ENCODE measurements around the gene HELT. TPM values are rescaled to one million over a fixed set of nuclear protein-coding genes. Genes with fewer than 3 reads are reported as not detected.
A peak's percentile ranks its signal among the peaks of the same experiment; 100 is the strongest.
"Not testable (repeated sequence)": the region's sequence is repeated elsewhere in the genome, so short reads cannot be mapped to it uniquely, and the experiment has no call there.

The HELT gene
- total and polyA plus RNA-seq, 9 donors, result not detected

DNA sequence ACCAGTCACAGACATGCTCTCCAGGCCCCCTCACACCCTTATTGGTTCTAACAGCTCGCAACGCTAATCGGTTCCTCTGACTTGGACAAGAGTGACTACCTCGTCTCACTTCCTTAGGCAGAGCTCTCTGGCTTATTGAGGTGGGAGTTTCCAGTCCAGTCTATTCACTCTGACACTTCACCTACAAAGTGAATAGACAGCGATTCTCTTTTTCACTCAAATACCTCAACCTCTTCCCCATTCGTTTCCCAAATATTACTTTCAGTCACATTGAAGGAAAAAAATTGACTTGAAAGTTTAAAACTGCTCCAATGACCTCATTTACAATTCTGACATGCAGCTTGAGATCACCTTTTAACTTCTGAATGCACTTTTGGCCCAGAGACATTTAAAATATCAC lies 17.7 kb downstream of the HELT start:
- Histone ChIP-seq H3K36me3 (no peaks in the 10 kb centered on the region), H3K9me3 (no peaks in the 10 kb centered on the region), H3K27me3 (no peaks in the 10 kb centered on the region), H3K27ac (no peak overlapping the region), H3K4me1 (ENCODE audit: insufficient read depth) (no peaks in the 10 kb centered on the region), H3K4me3 (no peak overlapping the region)
- no peak for DNase-seq
- WGBS, 3 donors, result 85 to 91% (median 86%) methylated on average over 6 of the region's 6 CpGs
- intact Hi-C loops (cut with DNase I), result loop anchor here in 2 of 4 donors (5.0 to 10.0 kb wide), 2 partner anchors 59 to 146 kb away; no protein-coding TSS in a partner anchor
- TF ChIP-seq POLR2A (IDR thresholded peaks at IDR 0.05) (no peak), EP300 (IDR thresholded peaks at IDR 0.05) (no peak)
- TF ChIP-seq, protein P1, sequence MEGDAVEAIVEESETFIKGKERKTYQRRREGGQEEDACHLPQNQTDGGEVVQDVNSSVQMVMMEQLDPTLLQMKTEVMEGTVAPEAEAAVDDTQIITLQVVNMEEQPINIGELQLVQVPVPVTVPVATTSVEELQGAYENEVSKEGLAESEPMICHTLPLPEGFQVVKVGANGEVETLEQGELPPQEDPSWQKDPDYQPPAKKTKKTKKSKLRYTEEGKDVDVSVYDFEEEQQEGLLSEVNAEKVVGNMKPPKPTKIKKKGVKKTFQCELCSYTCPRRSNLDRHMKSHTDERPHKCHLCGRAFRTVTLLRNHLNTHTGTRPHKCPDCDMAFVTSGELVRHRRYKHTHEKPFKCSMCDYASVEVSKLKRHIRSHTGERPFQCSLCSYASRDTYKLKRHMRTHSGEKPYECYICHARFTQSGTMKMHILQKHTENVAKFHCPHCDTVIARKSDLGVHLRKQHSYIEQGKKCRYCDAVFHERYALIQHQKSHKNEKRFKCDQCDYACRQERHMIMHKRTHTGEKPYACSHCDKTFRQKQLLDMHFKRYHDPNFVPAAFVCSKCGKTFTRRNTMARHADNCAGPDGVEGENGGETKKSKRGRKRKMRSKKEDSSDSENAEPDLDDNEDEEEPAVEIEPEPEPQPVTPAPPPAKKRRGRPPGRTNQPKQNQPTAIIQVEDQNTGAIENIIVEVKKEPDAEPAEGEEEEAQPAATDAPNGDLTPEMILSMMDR (IDR thresholded peaks at IDR 0.05), result no peak

DNA sequence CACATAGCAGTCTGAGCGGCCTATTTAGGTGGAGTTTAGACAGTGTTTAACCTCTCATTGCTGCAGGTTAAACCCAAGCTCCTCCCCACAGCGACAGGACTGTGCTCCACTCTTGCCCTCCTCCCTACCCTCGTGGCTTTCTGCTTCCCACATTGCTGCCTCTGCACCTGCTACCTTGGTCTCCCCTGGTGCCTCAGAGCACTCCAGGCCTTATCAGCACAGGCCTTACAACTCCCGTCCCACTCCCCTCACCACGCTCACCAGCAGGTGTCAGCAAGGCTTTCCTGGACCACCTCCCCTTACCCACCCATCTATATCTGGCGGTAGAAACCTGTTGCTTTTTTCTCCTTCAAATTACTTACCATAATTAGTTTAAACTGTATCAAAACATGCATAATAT lies 18.6 kb downstream of the HELT start:
- no peak overlapping the region for H3K27ac ChIP-seq
- 72 to 82% (median 82%) methylated on average over 6 of the region's 6 CpGs for WGBS, 3 donors
- no peaks in the 10 kb centered on the region for H3K27me3 ChIP-seq
- intact Hi-C loops (cut with DNase I), result loop anchor here in 2 of 4 donors (5.0 to 10.0 kb wide), 2 partner anchors 58 to 145 kb away; no protein-coding TSS in a partner anchor
- TF ChIP-seq EP300 (IDR thresholded peaks at IDR 0.05) (no peak), POLR2A (IDR thresholded peaks at IDR 0.05) (no peak)
- TF ChIP-seq, protein P1 (IDR thresholded peaks at IDR 0.05), result no peak
- no peaks in the 10 kb centered on the region for H3K4me1 ChIP-seq (ENCODE audit: insufficient read depth)
- no peak for DNase-seq
- no peak overlapping the region for H3K4me3 ChIP-seq
- H3K36me3 ChIP-seq, result no peaks in the 10 kb centered on the region
- no peaks in the 10 kb centered on the region for H3K9me3 ChIP-seq

DNA sequence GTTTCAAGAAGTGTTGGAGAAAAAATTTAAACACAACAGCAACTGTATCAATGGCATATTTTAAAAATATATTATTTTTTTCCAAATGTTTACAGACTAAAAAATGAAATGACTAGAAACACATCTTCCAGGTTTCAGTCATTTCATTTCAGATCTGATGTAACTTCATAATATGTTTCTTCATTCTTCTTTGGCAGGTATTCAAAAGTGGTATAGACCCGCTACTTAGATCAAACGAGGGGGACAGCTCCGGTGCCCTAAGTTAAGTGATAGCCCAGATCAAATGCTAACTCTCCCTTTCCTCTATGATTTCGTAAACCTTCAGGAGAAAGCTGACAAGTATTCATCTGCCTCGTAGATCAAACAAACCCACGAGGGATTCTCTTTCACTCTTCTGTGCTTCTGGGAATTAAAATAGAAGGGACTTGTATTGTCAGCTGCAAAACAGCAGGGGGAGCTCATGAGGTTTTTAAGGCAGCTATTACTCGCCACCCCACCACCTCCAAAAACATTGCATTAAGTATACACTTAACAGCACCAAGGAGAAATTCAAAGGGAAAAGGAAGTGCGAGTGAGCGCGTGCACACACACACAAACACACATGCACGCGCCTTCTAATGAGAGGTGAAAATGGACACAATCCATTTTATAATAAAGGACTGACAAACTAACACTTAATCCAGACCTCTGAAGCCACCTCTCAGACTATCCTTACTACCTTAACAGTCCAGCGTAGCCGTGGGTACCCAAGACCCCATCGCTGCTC lies 21.4 kb downstream of the HELT start:
- Histone ChIP-seq H3K36me3 (no peaks in the 10 kb centered on the region), H3K27me3 (no peaks in the 10 kb centered on the region), H3K4me1 (ENCODE audit: insufficient read depth) (no peaks in the 10 kb centered on the region), H3K4me3 (no peak overlapping the region), H3K9me3 (no peaks in the 10 kb centered on the region), H3K27ac (no peak overlapping the region)
- intact Hi-C loops (cut with DNase I), result loop anchor here in 3 of 4 donors (5.0 to 10.0 kb wide), 4 partner anchors 55 to 143 kb away; no protein-coding TSS in a partner anchor
- TF ChIP-seq, protein P1 (IDR thresholded peaks at IDR 0.05), result peak; percentile 63 to 80 (median 75)
- no peak for TF ChIP-seq EP300 (IDR thresholded peaks at IDR 0.05)
- no peak for TF ChIP-seq POLR2A (IDR thresholded peaks at IDR 0.05)
- DNase-seq, result peak in 4 of 5 donors; percentile 31 to 66 (median 46)
- 9 to 14% (median 10%) methylated on average over 15 of the region's 15 CpGs for WGBS, 3 donors

DNA sequence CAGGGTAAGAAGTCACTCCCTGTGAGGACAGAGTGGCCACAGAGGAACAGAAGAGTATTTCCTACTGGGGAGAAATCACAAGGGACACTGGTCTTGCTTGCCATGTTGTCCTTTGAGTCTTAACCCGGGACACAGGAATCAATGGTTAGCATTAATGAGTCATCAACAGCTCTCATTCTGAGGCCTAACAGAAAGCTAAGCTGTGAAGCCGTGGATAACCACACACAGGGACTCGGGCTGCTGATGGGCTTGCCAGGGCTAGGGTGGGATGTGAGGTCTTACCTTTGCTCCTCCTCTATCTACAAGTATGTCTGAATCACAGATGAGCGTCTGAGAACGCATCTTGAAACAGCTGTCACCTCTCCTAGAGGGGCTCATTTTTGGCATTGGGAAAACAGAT lies 22.2 kb downstream of the HELT start:
- Histone ChIP-seq H3K9me3 (no peaks in the 10 kb centered on the region), H3K4me3 (no peak overlapping the region), H3K27ac (no peak overlapping the region), H3K4me1 (ENCODE audit: insufficient read depth) (no peaks in the 10 kb centered on the region), H3K36me3 (no peaks in the 10 kb centered on the region), H3K27me3 (no peaks in the 10 kb centered on the region)
- 79 to 83% (median 80%) methylated on average over 5 of the region's 5 CpGs for WGBS, 3 donors
- no peak for DNase-seq
- TF ChIP-seq EP300 (IDR thresholded peaks at IDR 0.05), result no peak
- no peak for TF ChIP-seq POLR2A (IDR thresholded peaks at IDR 0.05)
- TF ChIP-seq, protein P1 (IDR thresholded peaks at IDR 0.05), result no peak
- intact Hi-C loops (cut with DNase I), result loop anchor here in 2 of 4 donors (5.0 to 10.0 kb wide), 3 partner anchors 54 to 92 kb away; no protein-coding TSS in a partner anchor

DNA sequence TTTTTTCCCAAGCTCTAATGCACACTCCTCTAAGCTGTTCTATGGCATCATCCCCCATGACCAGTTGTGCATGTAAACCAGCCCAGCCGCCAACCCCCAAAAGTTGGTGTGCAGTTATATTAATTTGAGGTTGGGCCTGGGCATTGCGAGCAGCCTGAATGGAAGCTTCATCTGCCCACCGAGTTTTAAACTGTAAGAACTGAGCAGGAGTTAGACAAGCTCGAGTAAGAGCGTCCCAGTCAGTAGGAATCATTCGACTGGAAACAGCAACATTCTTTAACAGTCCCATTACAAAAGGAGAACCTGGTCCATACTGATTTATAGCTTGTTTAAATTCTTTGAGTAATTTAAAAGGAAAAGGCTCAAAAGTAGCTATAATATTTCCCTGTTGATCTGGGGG lies 32.0 kb downstream of the HELT start:
- H3K4me3 ChIP-seq; H3K27me3 ChIP-seq; H3K9me3 ChIP-seq; intact Hi-C loops (cut with DNase I); H3K36me3 ChIP-seq; H3K27ac ChIP-seq; DNase-seq; H3K4me1 ChIP-seq (ENCODE audit: insufficient read depth): not testable (repeated sequence)
- 57 to 75% (median 66%) methylated on average over 6 of the region's 6 CpGs for WGBS, 3 donors

DNA sequence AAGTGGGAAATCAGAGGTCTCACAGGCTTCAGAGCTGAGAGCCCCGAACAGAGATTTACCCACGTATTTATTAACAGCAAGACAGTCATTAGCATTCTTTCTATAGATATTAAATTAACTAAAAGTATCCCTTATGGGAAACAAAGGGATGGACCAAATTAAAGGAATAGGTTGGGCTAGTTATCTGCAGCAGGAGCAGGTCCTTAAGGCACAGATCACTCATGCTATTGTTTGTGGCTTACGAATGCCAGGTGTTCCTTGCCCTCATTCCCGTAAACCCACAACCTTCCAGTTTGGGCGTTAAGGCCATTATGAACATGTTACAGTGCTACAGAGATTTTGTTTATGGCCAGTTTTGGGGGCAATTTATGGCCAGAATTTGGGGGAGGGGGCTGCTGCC lies 33.0 kb downstream of the HELT start:
- intact Hi-C loops (cut with DNase I); H3K27ac ChIP-seq: not testable (repeated sequence)
- WGBS, 3 donors, result 94 to 96% (median 94%) methylated on average over 5 of the region's 5 CpGs

More for the DNA sequence above, 33.0 kb downstream of the HELT start:
- not testable (repeated sequence) for H3K27me3 ChIP-seq; DNase-seq; H3K4me3 ChIP-seq; H3K36me3 ChIP-seq; H3K9me3 ChIP-seq; H3K4me1 ChIP-seq (ENCODE audit: insufficient read depth)

Data from ovary (tissue), 9 donors.